Colonic mucosa (tissue), 4 donors: Measurements from ENCODE around the gene SEMA5B. TPM values are rescaled to one million over a fixed set of nuclear protein-coding genes. Genes with fewer than 3 reads are reported as not detected.

ENCODE experiments used
- DNase-seq: peaks from one replicate; pipeline ENCODE4 v3.0.0-alpha.2; 2020
- H3K27ac ChIP-seq: fragments of 200-600 bp; one replicate; pipeline ENCODE4 v1.8.0; 2021
- H3K27me3 ChIP-seq: fragments of 200-600 bp; one replicate; pipeline ENCODE4 v1.8.0; 2021
- H3K36me3 ChIP-seq: fragments of 200-600 bp; one replicate; pipeline ENCODE4 v1.8.0; 2021
- H3K4me1 ChIP-seq: fragments of 200-600 bp; one replicate; pipeline ENCODE4 v1.8.0; 2021; ENCODE audit warnings: mild to moderate bottlenecking
- H3K4me3 ChIP-seq: fragments of 200-600 bp; one replicate; pipeline ENCODE4 v1.8.0; 2021
- H3K9ac ChIP-seq, 2 donors: one replicate each; pipeline ENCODE4 v1.7.0; 2013; ENCODE audit warnings: control low read depth in 2 of 2, low read depth in 2 of 2, low read length in 2 of 2
- H3K9me3 ChIP-seq: fragments of 200-600 bp; one replicate; pipeline ENCODE4 v1.8.0; 2021
- CTCF ChIP-seq: fragments of 200-600 bp; IDR thresholded peaks from one replicate; pipeline ENCODE4 v1.8.0; 2022; ENCODE audit warnings: antibody characterized with exemption, mild to moderate bottlenecking
- intact Hi-C: fragments of 100-400 bp; cut with DNase I; formaldehyde crosslinking; loops from one replicate; pipeline ENCODE4 v1.14.1; 2022
- total RNA-seq, 2 donors: library from RNA; stranded (reverse); fragmentation: NEBNext Ultra II Directional in 1 of 2; extraction: Animal tissue kit (Norgen Biotek cat#: 25700) in 1 of 2; gene quantifications; one replicate each; pipeline ENCODE4 v1.2.1, GENCODE V29; 2021
- donor health status: healthy.
- donor health status: DM: no; HTN: no; CAD: no.
- donor health status: DM: no; HTN: no; CAD: no.

The SEMA5B gene
- total RNA-seq, 2 donors from 2014 or later = 0.40 to 1.3 TPM

GRCh38 chr3:122913539-122914100 lies 113.9 kb downstream of the SEMA5B start:
- H3K36me3 ChIP-seq = no peaks in the 10 kb centered on the region
- no peak overlapping the region for H3K9ac ChIP-seq
- H3K4me3 ChIP-seq = peak overlapping the region; percentile 4
- H3K4me1 ChIP-seq = no peaks in the 10 kb centered on the region
- H3K9me3 ChIP-seq = no peaks in the 10 kb centered on the region
- peaks cover 13% of the 10 kb centered on the region for H3K27me3 ChIP-seq
- intact Hi-C loops = no loop called here
- no peak for TF ChIP-seq CTCF
- DNase-seq = no peak
- H3K27ac ChIP-seq = no peak overlapping the region

- TF ChIP-seq CTCF = no peak
- Histone ChIP-seq H3K9ac (no peak overlapping the region), H3K4me1 (no peaks in the 10 kb centered on the region), H3K36me3 (no peaks in the 10 kb centered on the region), H3K9me3 (no peaks in the 10 kb centered on the region), H3K27me3 (peaks cover 13% of the 10 kb centered on the region), H3K4me3 (peak overlapping the region; percentile 4), H3K27ac (no peak overlapping the region)
- intact Hi-C loops = no loop called here
- DNase-seq = no peak
Observed at GRCh38 chr3:122912772-122913538, 114.6 kb downstream of the SEMA5B start.

GRCh38 chr3:122911901-122912300 lies 115.7 kb downstream of the SEMA5B start:
- Histone ChIP-seq H3K9ac (no peak overlapping the region), H3K27ac (no peak overlapping the region), H3K36me3 (no peaks in the 10 kb centered on the region), H3K4me1 (no peaks in the 10 kb centered on the region), H3K27me3 (peaks cover 13% of the 10 kb centered on the region), H3K9me3 (no peaks in the 10 kb centered on the region), H3K4me3 (no peak overlapping the region)
- intact Hi-C loops = no loop called here
- DNase-seq = no peak
- TF ChIP-seq CTCF = no peak

- Histone ChIP-seq H3K9me3 (no peaks in the 10 kb centered on the region), H3K36me3 (no peaks in the 10 kb centered on the region), H3K4me1 (no peaks in the 10 kb centered on the region), H3K27ac (no peak overlapping the region), H3K9ac (no peak overlapping the region), H3K4me3 (no peak overlapping the region), H3K27me3 (peaks cover 12% of the 10 kb centered on the region)
- no peak for TF ChIP-seq CTCF
- intact Hi-C loops = no loop called here
- no peak for DNase-seq
Observed at GRCh38 chr3:122908251-122908650, 119.3 kb downstream of the SEMA5B start.

- no peaks in the 10 kb centered on the region for H3K36me3 ChIP-seq
- intact Hi-C loops = no loop called here
- no peak overlapping the region for H3K27ac ChIP-seq
- DNase-seq = no peak
- TF ChIP-seq CTCF = no peak
- no peak overlapping the region for H3K4me3 ChIP-seq
- no peaks in the 10 kb centered on the region for H3K4me1 ChIP-seq
- no peak overlapping the region for H3K9ac ChIP-seq
- no peaks in the 10 kb centered on the region for H3K9me3 ChIP-seq
- peaks cover 4% of the 10 kb centered on the region for H3K27me3 ChIP-seq
Observed at GRCh38 chr3:122907471-122907870, 120.1 kb downstream of the SEMA5B start.
